RWPE1 (cell line): ENCODE results near the gene COX7A2.

Experiments used
- CTCF ChIA-PET: fragments of 350-600 bp; sonication (Branson Sonifier 250); formaldehyde crosslinking; extraction: SDS; loops from one replicate; lab custom pipeline; 2021; lab: Yijun Ruan, JAX
- POLR2A ChIA-PET: fragments of 400-600 bp; formaldehyde crosslinking; extraction: SDS; loops from one replicate; lab custom pipeline; 2020; ENCODE audit warnings: antibody characterized with exemption; ENCODE audit not compliant: low non-redundant PET; lab: Yijun Ruan, JAX
- DNase-seq: peaks from one replicate; pipeline ENCODE4 v3.0.0; 2012; ENCODE audit warnings: low spot score
- H3K27ac ChIP-seq: fragments of 450-650 bp; 2 replicates; pipeline ENCODE4 v1.5.1; 2017
- CTCF ChIP-seq: fragments of 450-650 bp; conservative IDR thresholded peaks from 2 replicates; pipeline ENCODE4 v1.5.1; 2017; ENCODE audit warnings: low read depth, mild to moderate bottlenecking

Gene COX7A2

GRCh38 chr6:75243333-75244062 lies at the start of gene COX7A2:
COX7A2 (minus strand) TSS chr6:75243801; CDS start chr6:75243734, 67 bp downstream.
- ChIA-PET CTCF (no interaction called here), POLR2A (interaction anchor here (0.5 to 0.9 kb wide), 2 partner anchors 32 to 41 kb away, joined by 3 to 4 read pairs; partner anchors contain the start of gene TMEM30A)
- peak; percentile 82 for DNase-seq

GRCh38 chr6:75292555-75292954 lies 49.0 kb upstream of the COX7A2 start:
- no peak overlapping the region for H3K27ac ChIP-seq
- CTCF ChIA-PET, result no interaction called here
- no peak for DNase-seq
- POLR2A ChIA-PET, result no interaction called here
- TF ChIP-seq CTCF, result no peak

More at GRCh38 chr6:75243333-75244062, at the start of gene COX7A2:
- peak within 1 kb of the TSS; percentile 89 for H3K27ac ChIP-seq
- TF ChIP-seq CTCF, result no peak

- DNase-seq, result no peak
- ChIA-PET CTCF (no interaction called here), POLR2A (no interaction called here)
- TF ChIP-seq CTCF, result no peak
- no peak overlapping the region for H3K27ac ChIP-seq
Observed at GRCh38 chr6:75291744-75292143, 48.1 kb upstream of the COX7A2 start.

GRCh38 chr6:75291331-75291730 lies 47.7 kb upstream of the COX7A2 start:
- no peak for TF ChIP-seq CTCF
- DNase-seq, result no peak
- ChIA-PET CTCF (no interaction called here), POLR2A (no interaction called here)
- H3K27ac ChIP-seq, result no peak overlapping the region

- POLR2A ChIA-PET, result no interaction called here
- TF ChIP-seq CTCF, result no peak
- CTCF ChIA-PET, result no interaction called here
Observed at GRCh38 chr6:75290136-75290945, 46.7 kb upstream of the COX7A2 start.

GRCh38 chr6:75288023-75288422 lies 44.4 kb upstream of the COX7A2 start:
- TF ChIP-seq CTCF, result no peak
- CTCF ChIA-PET, result no interaction called here
- no peak for DNase-seq
- POLR2A ChIA-PET, result no interaction called here
- no peak overlapping the region for H3K27ac ChIP-seq

More at GRCh38 chr6:75290136-75290945, 46.7 kb upstream of the COX7A2 start:
- no peak for DNase-seq
- H3K27ac ChIP-seq, result no peak overlapping the region
